ENCODE data around the gene STK32B. TPM values are rescaled to one million over a fixed set of nuclear protein-coding genes. Genes with fewer than 3 reads are reported as not detected.

Gene STK32B
- total RNA-seq, 2 experiments from 2014 or later: not detected

- DNase-seq (ENCODE audit: low spot score): no peak
- H3K9me3 ChIP-seq (ENCODE audit: low read length): no peaks in the 10 kb centered on the region
- no peaks in the 10 kb centered on the region for H3K9me2 ChIP-seq (ENCODE audit: insufficient read depth, low read length)
- H3K4me3 ChIP-seq (ENCODE audit: low read depth, low read length, poor library complexity, severe bottlenecking): no peak overlapping the region
- no TSS peak for BruUV-seq (replicated peaks)
- ChIA-PET POLR2A (no interaction called here), CTCF (ENCODE audit: unreplicated experiment) (no interaction called here)
- H3K36me3 ChIP-seq (ENCODE audit: insufficient read depth, low read length): no peaks in the 10 kb centered on the region
- no peak overlapping the region for H2AFZ ChIP-seq (ENCODE audit: low read length)
- H3K4me2 ChIP-seq (ENCODE audit: low read length): no peak overlapping the region
- no peak overlapping the region for H3K27ac ChIP-seq (ENCODE audit: low read depth, low read length, poor library complexity, severe bottlenecking)
- no peaks in the 10 kb centered on the region for H3K4me1 ChIP-seq (ENCODE audit: insufficient read depth, low read length, poor library complexity, severe bottlenecking)
- intact Hi-C loops (cut with micrococcal nuclease; ENCODE audit: unreplicated experiment): no loop called here
- no peaks in the 10 kb centered on the region for H3K79me2 ChIP-seq (ENCODE audit: insufficient read depth, low read depth, low read length)
- H4K20me1 ChIP-seq (ENCODE audit: insufficient read depth, low read length): no peaks in the 10 kb centered on the region
- TF ChIP-seq EZH2phosphoT487 (IDR thresholded peaks at IDR 0.05; ENCODE audit: borderline replicate concordance, low read depth, low read length) (no peak), CTCF (conservative IDR thresholded peaks at IDR 0.05; ENCODE audit: low read length) (no peak)
These were observed 411.1 kb downstream of the STK32B start for GRCh38 chr4:5462254-5462835.

DNA sequence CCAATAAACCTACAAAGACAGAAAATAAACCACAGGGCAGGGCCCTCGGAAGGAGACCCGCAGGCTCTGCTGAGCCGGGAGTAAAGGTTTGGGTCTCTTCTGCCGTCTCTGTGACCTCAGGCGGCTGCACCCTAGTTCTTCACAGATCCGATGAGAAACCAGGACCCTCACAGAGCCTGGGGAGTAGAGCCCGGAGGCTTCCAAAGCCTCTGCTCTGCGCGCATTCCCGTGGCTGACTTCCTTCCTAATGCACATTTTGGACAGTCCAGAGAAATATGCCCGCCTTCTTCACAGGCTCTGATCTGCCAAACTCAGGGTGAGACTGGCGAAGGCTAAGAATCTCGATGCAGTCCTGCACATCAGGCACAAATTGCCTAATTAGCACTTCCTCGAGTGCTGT lies 411.6 kb downstream of the STK32B start:
- Histone ChIP-seq H3K79me2 (ENCODE audit: insufficient read depth, low read depth, low read length) (no peaks in the 10 kb centered on the region), H2AFZ (ENCODE audit: low read length) (no peak overlapping the region), H3K4me3 (ENCODE audit: low read depth, low read length, poor library complexity, severe bottlenecking) (no peak overlapping the region), H3K4me2 (ENCODE audit: low read length) (no peak overlapping the region), H3K27ac (ENCODE audit: low read depth, low read length, poor library complexity, severe bottlenecking) (no peak overlapping the region), H3K9me2 (ENCODE audit: insufficient read depth, low read length) (no peaks in the 10 kb centered on the region), H3K9me3 (ENCODE audit: low read length) (no peaks in the 10 kb centered on the region), H3K4me1 (ENCODE audit: insufficient read depth, low read length, poor library complexity, severe bottlenecking) (no peaks in the 10 kb centered on the region), H4K20me1 (ENCODE audit: insufficient read depth, low read length) (no peaks in the 10 kb centered on the region), H3K36me3 (ENCODE audit: insufficient read depth, low read length) (no peaks in the 10 kb centered on the region)
- ChIA-PET POLR2A (no interaction called here), CTCF (ENCODE audit: unreplicated experiment) (no interaction called here)
- intact Hi-C loops (cut with micrococcal nuclease; ENCODE audit: unreplicated experiment): no loop called here
- TF ChIP-seq CTCF (conservative IDR thresholded peaks at IDR 0.05; ENCODE audit: low read length) (no peak), EZH2phosphoT487 (IDR thresholded peaks at IDR 0.05; ENCODE audit: borderline replicate concordance, low read depth, low read length) (no peak)
- DNase-seq (ENCODE audit: low spot score): no peak
- no TSS peak for BruUV-seq (replicated peaks)

DNA sequence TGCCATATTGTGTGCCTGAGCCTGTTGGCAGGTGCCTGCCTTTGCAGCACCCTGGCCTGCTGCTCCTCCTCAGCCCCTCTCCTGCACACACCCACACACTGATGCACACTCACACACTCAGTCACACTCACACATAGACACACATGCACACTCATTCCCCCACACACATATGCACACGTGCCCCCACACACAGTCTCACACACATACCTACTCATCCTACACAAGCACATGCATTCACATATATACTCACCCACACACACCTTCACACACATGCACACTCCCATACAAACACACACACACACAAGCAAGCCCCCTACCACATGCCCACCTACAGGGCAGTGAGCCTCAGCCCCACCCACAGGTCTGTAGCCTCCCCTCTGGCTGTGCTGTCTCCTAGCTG lies 412.1 kb downstream of the STK32B start:
- BruUV-seq (replicated peaks): no TSS peak
- H3K4me2 ChIP-seq (ENCODE audit: low read length): no peak overlapping the region
- POLR2A ChIA-PET: no interaction called here
- H3K27ac ChIP-seq (ENCODE audit: low read depth, low read length, poor library complexity, severe bottlenecking): no peak overlapping the region
- no peaks in the 10 kb centered on the region for H4K20me1 ChIP-seq (ENCODE audit: insufficient read depth, low read length)
- no peaks in the 10 kb centered on the region for H3K4me1 ChIP-seq (ENCODE audit: insufficient read depth, low read length, poor library complexity, severe bottlenecking)
- CTCF ChIA-PET (ENCODE audit: unreplicated experiment): no interaction called here
- no peaks in the 10 kb centered on the region for H3K9me2 ChIP-seq (ENCODE audit: insufficient read depth, low read length)
- H3K4me3 ChIP-seq (ENCODE audit: low read depth, low read length, poor library complexity, severe bottlenecking): no peak overlapping the region
- intact Hi-C loops (cut with micrococcal nuclease; ENCODE audit: unreplicated experiment): no loop called here
- no peak overlapping the region for H2AFZ ChIP-seq (ENCODE audit: low read length)
- TF ChIP-seq CTCF (conservative IDR thresholded peaks at IDR 0.05; ENCODE audit: low read length): no peak
- no peak for TF ChIP-seq EZH2phosphoT487 (IDR thresholded peaks at IDR 0.05; ENCODE audit: borderline replicate concordance, low read depth, low read length)
- H3K36me3 ChIP-seq (ENCODE audit: insufficient read depth, low read length): no peaks in the 10 kb centered on the region
- DNase-seq (ENCODE audit: low spot score): no peak
- no peaks in the 10 kb centered on the region for H3K9me3 ChIP-seq (ENCODE audit: low read length)
- no peaks in the 10 kb centered on the region for H3K79me2 ChIP-seq (ENCODE audit: insufficient read depth, low read depth, low read length)
